HL-60 (cell line): ENCODE data around the gene TOX2.

Experiments
- DNase-seq, 2 experiments: peaks; one replicate each; pipeline ENCODE4 v3.0.0-alpha.2; 2010 to 2020; ENCODE audit warnings: low read depth in 1 of 2, low spot score in 1 of 2
- H3K27ac ChIP-seq: fragments of 250-450 bp; sonication (Bioruptor Pico); replicated peaks from 2 replicates; pipeline ENCODE4 v1.5.1; 2020; ENCODE audit warnings: mild to moderate bottlenecking, moderate library complexity
- H3K27me3 ChIP-seq: fragments of 250-450 bp; sonication (Bioruptor Pico); 2 replicates; pipeline ENCODE4 v1.5.1; 2021; ENCODE audit warnings: mild to moderate bottlenecking, moderate library complexity; ENCODE audit not compliant: insufficient read depth, poor library complexity, severe bottlenecking
- H3K4me3 ChIP-seq: replicated peaks from 2 replicates; pipeline ENCODE4 v1.5.1; 2011; ENCODE audit warnings: mild to moderate bottlenecking, control low read depth, low read length; ENCODE audit not compliant: insufficient read depth
- CTCF ChIP-seq: IDR thresholded peaks from one replicate; pipeline ENCODE4 v1.5.1; 2011; ENCODE audit warnings: low read length, control low read depth, inconsistent platforms; ENCODE audit not compliant: insufficient read depth
- GABPA ChIP-seq: IDR thresholded peaks from 2 replicates; pipeline ENCODE4 v1.6.1; 2012; ENCODE audit warnings: low read depth
- POLR2AphosphoS5 ChIP-seq: IDR thresholded peaks from 2 replicates; pipeline ENCODE4 v1.6.1; 2012; ENCODE audit warnings: low read depth
- SPI1 ChIP-seq: IDR thresholded peaks from 2 replicates; pipeline ENCODE4 v1.6.1; 2012; ENCODE audit warnings: low read depth, mild to moderate bottlenecking, borderline replicate concordance
- TF ChIP-seq, protein P1 (sequence below): IDR thresholded peaks from 2 replicates; pipeline ENCODE4 v1.6.1; 2012; ENCODE audit warnings: low read depth; ENCODE audit not compliant: insufficient replicate concordance

Gene TOX2

GRCh38 chr20:44110816-44111568, 196.3 kb downstream of the TOX2 start:
- TF ChIP-seq, protein P1, sequence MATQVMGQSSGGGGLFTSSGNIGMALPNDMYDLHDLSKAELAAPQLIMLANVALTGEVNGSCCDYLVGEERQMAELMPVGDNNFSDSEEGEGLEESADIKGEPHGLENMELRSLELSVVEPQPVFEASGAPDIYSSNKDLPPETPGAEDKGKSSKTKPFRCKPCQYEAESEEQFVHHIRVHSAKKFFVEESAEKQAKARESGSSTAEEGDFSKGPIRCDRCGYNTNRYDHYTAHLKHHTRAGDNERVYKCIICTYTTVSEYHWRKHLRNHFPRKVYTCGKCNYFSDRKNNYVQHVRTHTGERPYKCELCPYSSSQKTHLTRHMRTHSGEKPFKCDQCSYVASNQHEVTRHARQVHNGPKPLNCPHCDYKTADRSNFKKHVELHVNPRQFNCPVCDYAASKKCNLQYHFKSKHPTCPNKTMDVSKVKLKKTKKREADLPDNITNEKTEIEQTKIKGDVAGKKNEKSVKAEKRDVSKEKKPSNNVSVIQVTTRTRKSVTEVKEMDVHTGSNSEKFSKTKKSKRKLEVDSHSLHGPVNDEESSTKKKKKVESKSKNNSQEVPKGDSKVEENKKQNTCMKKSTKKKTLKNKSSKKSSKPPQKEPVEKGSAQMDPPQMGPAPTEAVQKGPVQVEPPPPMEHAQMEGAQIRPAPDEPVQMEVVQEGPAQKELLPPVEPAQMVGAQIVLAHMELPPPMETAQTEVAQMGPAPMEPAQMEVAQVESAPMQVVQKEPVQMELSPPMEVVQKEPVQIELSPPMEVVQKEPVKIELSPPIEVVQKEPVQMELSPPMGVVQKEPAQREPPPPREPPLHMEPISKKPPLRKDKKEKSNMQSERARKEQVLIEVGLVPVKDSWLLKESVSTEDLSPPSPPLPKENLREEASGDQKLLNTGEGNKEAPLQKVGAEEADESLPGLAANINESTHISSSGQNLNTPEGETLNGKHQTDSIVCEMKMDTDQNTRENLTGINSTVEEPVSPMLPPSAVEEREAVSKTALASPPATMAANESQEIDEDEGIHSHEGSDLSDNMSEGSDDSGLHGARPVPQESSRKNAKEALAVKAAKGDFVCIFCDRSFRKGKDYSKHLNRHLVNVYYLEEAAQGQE = no peak
- TF ChIP-seq CTCF (no peak), SPI1 (no peak), POLR2AphosphoS5 (no peak), GABPA (no peak)
- no peak overlapping the region for H3K4me3 ChIP-seq
- no peak for DNase-seq
- H3K27ac ChIP-seq = no peak overlapping the region
- no peaks in the 10 kb centered on the region for H3K27me3 ChIP-seq

GRCh38 chr20:44111712-44112335, 197.2 kb downstream of the TOX2 start:
- no peak for DNase-seq
- H3K4me3 ChIP-seq = no peak overlapping the region
- H3K27ac ChIP-seq = no peak overlapping the region

DNA sequence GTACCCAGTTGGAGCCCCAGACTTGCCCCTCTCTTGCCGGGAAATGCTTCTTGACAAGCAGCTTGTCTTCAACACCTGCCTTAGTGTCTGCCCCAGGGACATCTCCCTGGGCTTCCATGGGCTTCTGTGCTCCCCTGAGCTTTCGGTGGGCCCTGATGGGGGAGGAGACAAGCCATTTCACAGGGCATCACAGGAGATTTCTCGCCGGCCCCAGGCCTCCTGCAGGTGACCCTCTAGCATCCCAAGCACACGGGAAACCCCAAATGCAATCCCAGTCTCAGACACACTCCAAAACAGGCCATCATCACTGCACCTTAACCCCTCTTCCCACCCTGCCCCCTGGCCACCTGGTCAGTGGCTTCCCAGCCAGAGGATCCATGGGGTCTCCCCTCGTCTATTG, 197.8 kb downstream of the TOX2 start:
- H3K4me3 ChIP-seq = no peak overlapping the region
- H3K27ac ChIP-seq = no peak overlapping the region
- H3K27me3 ChIP-seq = no peaks in the 10 kb centered on the region
- TF ChIP-seq SPI1 (no peak), GABPA (no peak), CTCF (no peak), POLR2AphosphoS5 (no peak)
- TF ChIP-seq, protein P1 = no peak
- no peak for DNase-seq

More at GRCh38 chr20:44111712-44112335, 197.2 kb downstream of the TOX2 start:
- TF ChIP-seq GABPA (no peak), POLR2AphosphoS5 (no peak), CTCF (no peak)
- TF ChIP-seq, protein P1 = no peak
- H3K27me3 ChIP-seq = no peaks in the 10 kb centered on the region
